HG02759 (cell line): Measurements from ENCODE around the gene TENT5A.
"Not testable (repeated sequence)": the region's sequence is repeated elsewhere in the genome, so short reads cannot be mapped to it uniquely, and the experiment has no call there.

ENCODE experiments used
- ATAC-seq: cut with Tn5 transposase; IDR thresholded peaks from one replicate; pipeline ENCODE4 v1.9.1; 2021; ENCODE audit warnings: mild to moderate bottlenecking, moderate library complexity; ENCODE audit not compliant: unreplicated experiment

TENT5A gene

GRCh38 chr6:81752084-81752920, at the start of gene TENT5A:
Gene TENT5A (minus strand): TSS chr6:81752681. CDS start chr6:81752141, 540 bp downstream.
- ATAC-seq, result peak; percentile 70

GRCh38 chr6:81801489-81801888, 49.0 kb upstream of the TENT5A start:
- no peak for ATAC-seq

GRCh38 chr6:81800666-81801065, 48.2 kb upstream of the TENT5A start:
- no peak for ATAC-seq

GRCh38 chr6:81799323-81799722, 46.8 kb upstream of the TENT5A start:
- no peak for ATAC-seq

- ATAC-seq, result no peak
These were observed 45.1 kb upstream of the TENT5A start for GRCh38 chr6:81797591-81797990.

GRCh38 chr6:81795890-81796289, 43.4 kb upstream of the TENT5A start:
- no peak for ATAC-seq

- ATAC-seq, result no peak
These were observed 41.5 kb upstream of the TENT5A start for GRCh38 chr6:81793821-81794475.

GRCh38 chr6:81792826-81793225, 40.3 kb upstream of the TENT5A start:
- ATAC-seq, result no peak

GRCh38 chr6:81791756-81792155, 39.3 kb upstream of the TENT5A start:
- ATAC-seq, result no peak

- no peak for ATAC-seq
These were observed 37.6 kb upstream of the TENT5A start for GRCh38 chr6:81790034-81790433.

GRCh38 chr6:81789291-81789690, 36.8 kb upstream of the TENT5A start:
- ATAC-seq, result no peak

GRCh38 chr6:81788748-81789147, 36.3 kb upstream of the TENT5A start:
- no peak for ATAC-seq

- no peak for ATAC-seq
These were observed 35.0 kb upstream of the TENT5A start for GRCh38 chr6:81787313-81788068.

- ATAC-seq, result no peak
These were observed 33.7 kb upstream of the TENT5A start for GRCh38 chr6:81786150-81786549.

GRCh38 chr6:81785377-81785776, 32.9 kb upstream of the TENT5A start:
- no peak for ATAC-seq

GRCh38 chr6:81783893-81784292, 31.4 kb upstream of the TENT5A start:
- ATAC-seq, result no peak

- ATAC-seq, result no peak
These were observed 29.1 kb upstream of the TENT5A start for GRCh38 chr6:81781624-81782023.

GRCh38 chr6:81777586-81778268, 25.2 kb upstream of the TENT5A start:
- no peak for ATAC-seq

- ATAC-seq, result not testable (repeated sequence)
These were observed 23.7 kb upstream of the TENT5A start for GRCh38 chr6:81776219-81776618.

GRCh38 chr6:81774542-81774941, 22.1 kb upstream of the TENT5A start:
- no peak for ATAC-seq

GRCh38 chr6:81773887-81774286, 21.4 kb upstream of the TENT5A start:
- no peak for ATAC-seq
